ENCODE data around the gene MITF.

GRCh38 chr3:70003119-70003518 lies 263.9 kb downstream of the MITF start:
- no peak for TF ChIP-seq POLR2A (IDR thresholded peaks at IDR 0.05)
- TF ChIP-seq CTCF (IDR thresholded peaks at IDR 0.05), result no peak

Data from right lobe of liver (tissue), 4 donors.